ENCODE results near the gene OR11A1.

OR11A1 gene

DNA sequence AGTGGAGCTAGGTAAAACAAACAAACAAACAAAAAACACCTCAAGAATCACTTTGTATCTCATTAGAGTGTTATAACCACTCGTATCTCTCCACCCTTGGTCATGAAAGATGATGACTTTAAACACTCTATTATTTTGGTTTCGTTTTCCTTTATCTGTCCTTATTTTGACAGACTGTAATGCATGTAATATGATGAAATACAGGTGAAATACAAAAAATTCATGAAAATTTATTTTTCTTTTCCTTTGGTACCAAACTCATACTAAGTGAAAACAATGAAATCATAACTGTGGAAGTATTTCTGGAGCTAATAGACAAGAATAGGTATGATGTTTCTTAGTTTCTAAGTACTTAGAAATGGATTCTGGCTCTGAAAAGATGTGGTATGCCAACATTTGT, 57.3 kb downstream of the OR11A1 start:
- in situ Hi-C loops (cut with MboI; ENCODE audit: low sequenced_read_pairs), result no loop called here

GRCh38 chr6:29395331-29395730, 61.5 kb downstream of the OR11A1 start, which contains the start of gene OR12D2:
Gene OR12D2 (plus strand): TSS chr6:29395631. CDS start chr6:29396700, 1,069 bp downstream.
- in situ Hi-C loops (cut with MboI; ENCODE audit: low sequenced_read_pairs), result no loop called here

DNA sequence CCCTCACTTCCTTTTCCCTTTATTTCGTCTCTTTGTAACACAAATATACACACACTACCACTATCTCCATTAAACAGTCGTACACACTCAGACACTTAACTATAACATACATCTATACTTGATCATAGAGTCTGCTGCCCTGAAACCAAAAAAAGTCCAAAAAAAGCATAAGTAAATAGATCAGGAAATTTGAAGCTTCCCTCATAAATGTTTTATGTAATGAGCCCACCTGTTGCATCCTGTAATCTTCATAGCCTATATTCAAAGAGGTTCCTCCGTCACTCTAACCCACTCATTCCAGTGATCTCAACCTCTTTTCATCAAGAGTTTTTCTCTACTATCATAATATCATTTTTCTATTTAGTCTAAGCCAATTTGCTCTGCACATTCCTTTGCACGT, 68.3 kb downstream of the OR11A1 start:
- in situ Hi-C loops (cut with MboI; ENCODE audit: low sequenced_read_pairs), result no loop called here

GRCh38 chr6:29376003-29376402, 80.9 kb downstream of the OR11A1 start:
- in situ Hi-C loops (cut with MboI; ENCODE audit: low sequenced_read_pairs), result no loop called here
